Panc1 (cell line): ENCODE measurements around the gene NIF3L1. TPM values are rescaled to one million over a fixed set of nuclear protein-coding genes. Genes with fewer than 3 reads are reported as not detected.
A peak's percentile ranks its signal among the peaks of the same experiment; 100 is the strongest.

Experiments used
- ATAC-seq: fragments of 200-7000 bp; cut with Tn5 transposase; 2 replicates; pipeline ENCODE4 v1.9.1; 2020; ENCODE audit warnings: mild to moderate bottlenecking, moderate library complexity
- BruUV-seq: library from RNA; stranded (reverse); fragments of 400-500 nt; replicated peaks from 2 replicates; lab custom pipeline; 2021; lab: Mats Ljungman, UMichigan
- CTCF ChIA-PET: fragments of 300-600 bp; sonication (Branson Sonifier 250); formaldehyde crosslinking; loops from one replicate; lab custom pipeline; 2022; ENCODE audit warnings: antibody characterized with exemption; lab: Charles Lee
- POLR2A ChIA-PET: fragments of 300-600 bp; sonication (Branson Sonifier 250); formaldehyde crosslinking; loops from one replicate; lab custom pipeline; 2022; ENCODE audit warnings: antibody characterized with exemption; lab: Charles Lee
- DNase-seq: peaks from one replicate; pipeline ENCODE4 v3.0.0-alpha.2; 2010; ENCODE audit warnings: low read depth, low spot score
- H3K27ac ChIP-seq: 2 replicates; pipeline ENCODE4 v1.5.1; 2011; ENCODE audit warnings: mild to moderate bottlenecking, low read length, inconsistent platforms
- H3K27me3 ChIP-seq: fragments of 200-500 bp; sonication (Bioruptor generic); 2 replicates; pipeline ENCODE4 v1.6.0; 2014; ENCODE audit warnings: low read length, inconsistent platforms; ENCODE audit not compliant: control insufficient read depth, insufficient read depth
- H3K36me3 ChIP-seq: fragments of 200-500 bp; sonication (Bioruptor generic); 2 replicates; pipeline ENCODE4 v1.5.1; 2014; ENCODE audit warnings: inconsistent platforms, mild to moderate bottlenecking, low read length, moderate library complexity; ENCODE audit not compliant: control insufficient read depth, insufficient read depth
- H3K4me1 ChIP-seq: 2 replicates; pipeline ENCODE4 v1.5.1; 2011; ENCODE audit warnings: inconsistent platforms, mild to moderate bottlenecking, low read length, moderate library complexity; ENCODE audit not compliant: control insufficient read depth, insufficient read depth
- H3K4me3 ChIP-seq, 2 experiments: 2 replicates each; pipeline ENCODE4 v1.5.1; 2011 to 2012; ENCODE audit warnings: low read depth in 2 of 2, low read length in 2 of 2, mild to moderate bottlenecking in 2 of 2, inconsistent platforms in 1 of 2, moderate library complexity in 1 of 2
- H3K9me3 ChIP-seq: fragments of 200-500 bp; sonication (Bioruptor generic); 2 replicates; pipeline ENCODE4 v1.5.1; 2014; ENCODE audit warnings: low read depth, mild to moderate bottlenecking, inconsistent platforms, low read length, moderate library complexity; ENCODE audit not compliant: control insufficient read depth, insufficient read depth
- POLR2AphosphoS5 ChIP-seq: IDR thresholded peaks from 2 replicates; pipeline ENCODE4 v1.6.1; 2012; ENCODE audit warnings: mild to moderate bottlenecking, low read depth, low read length, moderate library complexity
- REST ChIP-seq, 2 experiments: IDR thresholded peaks; 2 replicates each; pipeline ENCODE4 v1.6.1; 2011 to 2012; ENCODE audit warnings: low read depth in 2 of 2, control low read depth in 1 of 2, low read length in 1 of 2, mild to moderate bottlenecking in 1 of 2, moderate library complexity in 1 of 2; ENCODE audit not compliant: insufficient read depth in 1 of 2
- SIN3A ChIP-seq: IDR thresholded peaks from 2 replicates; pipeline ENCODE4 v1.6.1; 2012; ENCODE audit warnings: low read depth, mild to moderate bottlenecking, low read length, moderate library complexity, borderline replicate concordance; ENCODE audit not compliant: insufficient read depth
- TCF7L2 ChIP-seq: IDR thresholded peaks from 2 replicates; pipeline ENCODE4 v1.6.1; 2011; ENCODE audit warnings: mild to moderate bottlenecking, low read depth, low read length, inconsistent platforms
- in situ Hi-C: cut with HindIII; loops from 2 replicates; pipeline ENCODE4 v1.10.0; 2016; ENCODE audit warnings: low sequenced_read_pairs, low pct_unique_long_range_greater_than_20kb
- intact Hi-C: fragments of 100-400 bp; cut with micrococcal nuclease; formaldehyde crosslinking; loops from one replicate; pipeline ENCODE4 v1.10.0; 2022; ENCODE audit not compliant: unreplicated experiment
- total RNA-seq: library from RNA; stranded (reverse); gene quantifications from one replicate; pipeline ENCODE4 v1.2.1, GENCODE V29; 2021; ENCODE audit not compliant: unreplicated experiment
- TF ChIP-seq, protein P1 (sequence below): fragments of 450-650 bp; IDR thresholded peaks from 2 replicates; pipeline ENCODE4 v1.5.1; 2017; ENCODE audit warnings: mild to moderate bottlenecking

Gene NIF3L1
- total RNA-seq, 1 experiment from 2014 or later, result 37.4 TPM

DNA sequence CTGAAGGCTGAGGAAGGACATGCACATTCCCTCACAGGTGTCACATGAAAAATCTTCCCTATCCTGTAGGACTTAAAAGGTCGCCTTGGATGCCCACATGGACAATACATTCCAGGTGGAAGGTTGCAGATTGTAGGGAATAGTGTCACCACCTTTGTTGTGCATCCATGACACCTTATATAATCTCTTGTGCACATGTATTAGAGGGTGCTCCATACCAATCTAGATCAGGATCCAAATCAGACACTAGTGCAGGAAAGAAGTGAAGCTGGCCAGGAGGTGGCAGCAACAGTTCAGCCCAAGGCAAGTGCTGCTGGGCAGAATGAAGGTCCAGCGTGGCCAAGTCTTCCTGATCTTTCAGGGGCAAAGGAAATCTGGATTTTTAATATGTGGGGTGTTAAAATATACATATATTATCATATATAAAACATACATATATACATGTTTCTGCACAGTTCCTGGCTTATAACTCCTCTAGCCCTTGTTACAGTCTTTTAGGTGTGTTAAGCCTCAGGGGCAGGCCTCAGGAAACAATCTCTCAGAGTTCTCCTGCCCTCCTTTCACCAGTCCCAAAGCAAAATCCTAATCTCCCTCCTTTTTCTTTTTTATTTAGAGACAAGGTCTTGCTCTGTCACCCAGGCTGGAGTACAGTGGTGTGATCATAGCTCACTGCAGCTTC is 16.6 kb downstream of the NIF3L1 start:
- Histone ChIP-seq H3K4me3 (no peak overlapping the region), H3K27me3 (no peaks in the 10 kb centered on the region), H3K9me3 (no peaks in the 10 kb centered on the region), H3K27ac (no peak overlapping the region), H3K36me3 (peaks cover 17% of the 10 kb centered on the region), H3K4me1 (no peaks in the 10 kb centered on the region; the same call in 1 of the 2 replicates)
- CTCF ChIA-PET, result interaction anchor here (0.6 to 1.9 kb wide), 5 partner anchors 163 to 272 kb away, joined by 3 to 18 read pairs (median 3); no protein-coding TSS in a partner anchor
- peak; percentile 52 for DNase-seq
- in situ Hi-C loops (no loop called here), intact Hi-C loops (loop anchor here (2.0 to 5.0 kb wide), 2 partner anchors 162 to 271 kb away; no protein-coding TSS in a partner anchor)
- TF ChIP-seq TCF7L2, result no peak
- no peak for TF ChIP-seq SIN3A
- TF ChIP-seq REST (IDR thresholded peaks at IDR 0.05; ENCODE audit: insufficient read depth in 1 of 2, low read depth in 2 of 2, low read length in 1 of 2), result no peak
- TF ChIP-seq POLR2AphosphoS5, result peak; percentile 65; the same call in 1 of the 2 replicates
- TF ChIP-seq, protein P1, sequence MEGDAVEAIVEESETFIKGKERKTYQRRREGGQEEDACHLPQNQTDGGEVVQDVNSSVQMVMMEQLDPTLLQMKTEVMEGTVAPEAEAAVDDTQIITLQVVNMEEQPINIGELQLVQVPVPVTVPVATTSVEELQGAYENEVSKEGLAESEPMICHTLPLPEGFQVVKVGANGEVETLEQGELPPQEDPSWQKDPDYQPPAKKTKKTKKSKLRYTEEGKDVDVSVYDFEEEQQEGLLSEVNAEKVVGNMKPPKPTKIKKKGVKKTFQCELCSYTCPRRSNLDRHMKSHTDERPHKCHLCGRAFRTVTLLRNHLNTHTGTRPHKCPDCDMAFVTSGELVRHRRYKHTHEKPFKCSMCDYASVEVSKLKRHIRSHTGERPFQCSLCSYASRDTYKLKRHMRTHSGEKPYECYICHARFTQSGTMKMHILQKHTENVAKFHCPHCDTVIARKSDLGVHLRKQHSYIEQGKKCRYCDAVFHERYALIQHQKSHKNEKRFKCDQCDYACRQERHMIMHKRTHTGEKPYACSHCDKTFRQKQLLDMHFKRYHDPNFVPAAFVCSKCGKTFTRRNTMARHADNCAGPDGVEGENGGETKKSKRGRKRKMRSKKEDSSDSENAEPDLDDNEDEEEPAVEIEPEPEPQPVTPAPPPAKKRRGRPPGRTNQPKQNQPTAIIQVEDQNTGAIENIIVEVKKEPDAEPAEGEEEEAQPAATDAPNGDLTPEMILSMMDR, result peak; percentile 88
- POLR2A ChIA-PET, result interaction anchor here (0.6 kb wide), 1 partner anchor 277 kb away, joined by 4 read pairs; the partner anchor contains the start of gene CASP10
- no TSS peak for BruUV-seq
- peak; percentile 93 for ATAC-seq

- Histone ChIP-seq H3K9me3 (no peaks in the 10 kb centered on the region), H3K27me3 (no peaks in the 10 kb centered on the region), H3K4me3 (no peak overlapping the region), H3K36me3 (peaks cover 30% of the 10 kb centered on the region), H3K27ac (no peak overlapping the region), H3K4me1 (no peaks in the 10 kb centered on the region)
- intact Hi-C loops (loop anchor here (5.0 kb wide), 1 partner anchor 157 kb away; no protein-coding TSS in a partner anchor), in situ Hi-C loops (no loop called here)
- ChIA-PET POLR2A (interaction anchor here (0.6 kb wide), 1 partner anchor 269 kb away, joined by 3 read pairs; no protein-coding TSS in a partner anchor), CTCF (no interaction called here)
- no TSS peak for BruUV-seq
- ATAC-seq (no peak), DNase-seq (no peak)
- TF ChIP-seq, protein P1, result no peak
- no peak for TF ChIP-seq SIN3A
- TF ChIP-seq REST (IDR thresholded peaks at IDR 0.05; ENCODE audit: insufficient read depth in 1 of 2, low read depth in 2 of 2, low read length in 1 of 2), result no peak
- TF ChIP-seq TCF7L2, result no peak
- TF ChIP-seq POLR2AphosphoS5, result no peak
Measured at GRCh38 chr2:200909958-200910357, 20.8 kb downstream of the NIF3L1 start.
